Activated T-helper 1 cell treated with anti-CD3 and anti-CD28 coated beads, Interleukin-2, amount 50 U/mL, for 16 hours (primary cell): ENCODE results near the gene ZNF804B.
"Not testable (repeated sequence)": the region's sequence is repeated elsewhere in the genome, so short reads cannot be mapped to it uniquely, and the experiment has no call there.

ENCODE experiments used
- DNase-seq, 2 donors: peaks; one replicate each; pipeline ENCODE4 v3.0.0-alpha.2; 2020; ENCODE audit warnings: low read depth in 1 of 2, low spot score in 1 of 2

Gene ZNF804B

GRCh38 chr7:89073776-89074175, 314.3 kb downstream of the ZNF804B start:
- no peak for DNase-seq

- DNase-seq, result no peak
Observed at GRCh38 chr7:89077992-89078391, 318.5 kb downstream of the ZNF804B start.

- no peak for DNase-seq
Observed at GRCh38 chr7:89085580-89085979, 326.1 kb downstream of the ZNF804B start.

- no peak for DNase-seq
Observed at GRCh38 chr7:89091550-89091949, 332.1 kb downstream of the ZNF804B start.

- DNase-seq, result no peak
Observed at GRCh38 chr7:89094269-89094668, 334.8 kb downstream of the ZNF804B start.

- DNase-seq, result no peak
Observed at GRCh38 chr7:89103564-89103963, 344.1 kb downstream of the ZNF804B start.

- DNase-seq, result no peak
Observed at GRCh38 chr7:89104748-89105685, 345.5 kb downstream of the ZNF804B start.

- no peak for DNase-seq
Observed at GRCh38 chr7:89123871-89124270, 364.4 kb downstream of the ZNF804B start.

- no peak for DNase-seq
Observed at GRCh38 chr7:89129600-89130375, 370.3 kb downstream of the ZNF804B start.

- DNase-seq, result no peak
Observed at GRCh38 chr7:89133357-89133756, 373.9 kb downstream of the ZNF804B start.

GRCh38 chr7:89133819-89134218, 374.3 kb downstream of the ZNF804B start:
- DNase-seq, result no peak

- DNase-seq, result no peak
Observed at GRCh38 chr7:89145801-89146200, 386.3 kb downstream of the ZNF804B start.

GRCh38 chr7:89160107-89160506, 400.6 kb downstream of the ZNF804B start:
- no peak for DNase-seq

- no peak for DNase-seq
Observed at GRCh38 chr7:89165421-89165820, 405.9 kb downstream of the ZNF804B start.

- DNase-seq, result no peak
Observed at GRCh38 chr7:89170628-89171027, 411.1 kb downstream of the ZNF804B start.

GRCh38 chr7:89182116-89182515, 422.6 kb downstream of the ZNF804B start:
- no peak for DNase-seq

- DNase-seq, result no peak
Observed at GRCh38 chr7:89183712-89184111, 424.2 kb downstream of the ZNF804B start.

- no peak for DNase-seq
Observed at GRCh38 chr7:89200758-89201157, 441.3 kb downstream of the ZNF804B start.

GRCh38 chr7:89223900-89224395, 464.4 kb downstream of the ZNF804B start:
- DNase-seq, result no peak

GRCh38 chr7:89228688-89229171, 469.2 kb downstream of the ZNF804B start:
- not testable (repeated sequence) for DNase-seq

- DNase-seq, result no peak
Observed at GRCh38 chr7:89238156-89238555, 478.7 kb downstream of the ZNF804B start.

GRCh38 chr7:89246196-89246595, 486.7 kb downstream of the ZNF804B start:
- DNase-seq, result no peak
